Uterus (tissue), 4 donors: Measurements from ENCODE around the gene UBAP1. TPM values are rescaled to one million over a fixed set of nuclear protein-coding genes. Genes with fewer than 3 reads are reported as not detected.
A peak's percentile ranks its signal among the peaks of the same experiment; 100 is the strongest.

Source experiments
- DNase-seq, 2 donors: peaks; one replicate each; pipeline ENCODE4 v3.0.0-alpha.2; 2019 to 2020
- H3K27ac ChIP-seq, 2 donors: fragments of 200-600 bp; sonication (generic); 1 replicate in 1 of 2; 2 replicates in 1 of 2; pipeline ENCODE4 v1.5.1; 2016 to 2018
- H3K27me3 ChIP-seq, 2 donors: fragments of 200-600 bp; sonication (generic); one replicate each; pipeline ENCODE4 v1.5.1; 2018 to 2019; ENCODE audit warnings: control low read depth in 1 of 2
- H3K36me3 ChIP-seq, 2 donors: fragments of 200-600 bp; sonication (generic); one replicate each; pipeline ENCODE4 v1.5.1; 2019; ENCODE audit warnings: control low read depth in 1 of 2
- H3K4me1 ChIP-seq, 2 donors: fragments of 200-600 bp; sonication (generic); one replicate each; pipeline ENCODE4 v1.5.1; 2018 to 2019; ENCODE audit warnings: control low read depth in 1 of 2
- H3K4me3 ChIP-seq, 2 donors: fragments of 200-600 bp; sonication (generic); 1 replicate in 1 of 2; 2 replicates in 1 of 2; pipeline ENCODE4 v1.5.1; 2018 to 2019; ENCODE audit warnings: mild to moderate bottlenecking in 1 of 2
- H3K9me3 ChIP-seq, 2 donors: fragments of 200-600 bp; sonication (generic); one replicate each; pipeline ENCODE4 v1.5.1; 2019; ENCODE audit warnings: control low read depth in 1 of 2
- CTCF ChIP-seq, 4 experiments: fragments of 200-600 bp in 2 of 4; fragments of 450-650 bp in 2 of 4; sonication (generic) in 2 of 4; IDR thresholded peaks; one replicate each; pipeline ENCODE4 v1.5.1; 2016 to 2019; ENCODE audit warnings: antibody characterized with exemption in 4 of 4, mild to moderate bottlenecking in 2 of 4, moderate library complexity in 1 of 4
- POLR2A ChIP-seq, 2 donors: fragments of 450-650 bp; IDR thresholded peaks; one replicate each; pipeline ENCODE4 v1.6.1; 2016; ENCODE audit warnings: antibody characterized with exemption in 2 of 2, mild to moderate bottlenecking in 1 of 2, moderate library complexity in 1 of 2
- intact Hi-C: fragments of 100-400 bp; cut with DNase I; formaldehyde crosslinking; loops from one replicate; pipeline ENCODE4 v1.15.1; 2023; ENCODE audit warnings: low total_unique reads
- total RNA-seq, 4 donors: library from RNA; depleted of rRNA in 3 of 4; stranded (reverse); fragments of >200 nt in 3 of 4; gene quantifications; one replicate each; pipeline versions ENCODE4 v1.1.0 to v1.2.4, GENCODE V29; 2014 to 2023
- donor health status: DM: yes; HTN: yes; CAD: no.

UBAP1 gene
- total RNA-seq, 4 donors from 2014 or later: 17.1 to 60.4 (median 24.9) TPM

DNA sequence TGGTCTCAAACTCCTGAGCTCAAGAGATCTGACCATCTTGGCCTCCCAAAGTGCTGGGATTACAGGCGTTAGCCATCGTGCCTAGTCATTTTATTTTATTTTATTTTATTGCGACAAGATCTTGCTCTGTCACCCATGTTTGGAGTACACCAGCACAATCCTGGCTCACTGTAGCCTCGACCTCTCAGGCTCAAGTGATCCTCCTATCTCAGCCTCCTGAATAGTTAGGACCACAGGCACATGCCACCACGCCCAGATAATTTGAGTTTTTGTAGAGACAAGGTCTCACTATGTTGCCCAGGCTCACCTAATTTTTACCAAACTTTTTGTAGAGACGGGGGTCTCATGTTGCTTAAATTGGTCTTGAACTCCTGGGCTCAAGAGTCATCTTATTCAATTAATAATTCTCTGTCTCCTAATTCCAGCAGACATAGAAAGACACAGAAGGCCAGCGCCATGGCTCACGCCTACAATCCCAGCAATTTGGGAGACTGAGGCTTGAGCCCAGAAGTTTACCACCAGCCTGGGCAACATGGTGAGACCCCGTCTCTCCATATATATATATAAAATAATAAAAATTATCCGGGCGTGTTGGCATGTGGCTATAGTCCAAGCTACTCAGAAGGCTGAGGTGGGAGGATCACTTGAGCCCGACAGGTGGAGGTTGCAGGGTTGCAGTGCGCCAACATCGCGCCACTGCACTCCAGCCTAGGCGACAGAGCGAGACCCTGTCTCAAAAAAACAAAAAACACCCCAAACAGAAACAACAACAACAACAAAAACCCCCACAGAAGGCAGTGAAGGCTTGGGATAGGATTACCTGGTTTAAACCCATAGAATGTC, 1.0 kb upstream of the UBAP1 start:
- Histone ChIP-seq H3K27ac (peak overlapping the region; percentile 95), H3K27me3 (no peaks in the 10 kb centered on the region), H3K36me3 (no peaks in the 10 kb centered on the region), H3K9me3 (no peaks in the 10 kb centered on the region), H3K4me3 (peak overlapping the region; percentile 75 to 94), H3K4me1 (no peaks in the 10 kb centered on the region)
- TF ChIP-seq CTCF (IDR thresholded peaks at IDR 0.05): no peak
- no peak for TF ChIP-seq POLR2A (IDR thresholded peaks at IDR 0.05)
- intact Hi-C loops: no loop called here
- DNase-seq: no peak

GRCh38 chr9:34179213-34180136, 632 bp downstream of the UBAP1 start:
- Histone ChIP-seq H3K4me3 (peak overlapping the region; percentile 75 to 94), H3K9me3 (no peaks in the 10 kb centered on the region), H3K27me3 (no peaks in the 10 kb centered on the region), H3K27ac (peak overlapping the region; percentile 95), H3K36me3 (no peaks in the 10 kb centered on the region), H3K4me1 (no peaks in the 10 kb centered on the region)
- intact Hi-C loops: no loop called here
- peak in 1 of 2 donors; percentile 19 for DNase-seq
- TF ChIP-seq POLR2A (IDR thresholded peaks at IDR 0.05) (no peak), CTCF (IDR thresholded peaks at IDR 0.05) (no peak)

DNA sequence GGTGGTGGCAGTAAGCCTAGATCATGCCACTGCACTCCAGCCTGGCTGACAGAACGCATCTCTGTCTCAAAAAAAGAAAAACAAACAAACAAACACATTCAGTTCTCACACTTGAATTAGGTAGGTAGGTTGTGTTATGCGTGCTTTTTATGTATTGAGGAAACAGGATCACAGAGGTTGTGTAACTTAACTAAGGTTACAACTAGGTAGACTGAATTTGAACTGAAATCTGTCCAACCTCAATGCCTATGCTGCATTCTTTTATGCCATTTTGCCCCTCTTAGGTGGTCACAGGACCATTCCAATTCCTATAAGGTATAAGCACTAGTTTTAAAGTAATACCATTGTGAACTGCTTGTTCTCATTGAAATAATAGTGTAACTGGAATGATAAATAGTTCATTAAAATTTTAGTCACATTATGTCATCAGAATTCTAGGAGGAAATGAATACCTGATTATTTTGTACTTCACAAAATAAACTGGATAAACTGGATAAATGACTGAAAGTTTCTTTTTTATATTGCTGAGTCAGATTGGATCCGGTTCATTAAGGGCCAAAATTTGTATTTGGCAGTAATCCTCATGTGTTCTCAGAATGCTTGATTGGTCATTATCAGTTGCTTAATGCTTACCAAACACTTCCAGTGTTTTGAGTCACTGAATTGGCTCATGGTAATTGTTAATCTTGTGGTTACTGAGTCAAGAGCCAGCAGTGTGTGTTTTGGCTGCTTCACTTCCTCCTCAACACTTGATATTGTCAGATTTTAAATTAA, 7.1 kb downstream of the UBAP1 start:
- peak; percentile 32 to 64 for DNase-seq
- Histone ChIP-seq H3K36me3 (no peaks in the 10 kb centered on the region), H3K9me3 (no peaks in the 10 kb centered on the region), H3K27me3 (no peaks in the 10 kb centered on the region), H3K4me1 (peaks cover 7 to 10% of the 10 kb centered on the region in 2 donors), H3K4me3 (no peak overlapping the region), H3K27ac (peak overlapping the region; percentile 59)
- TF ChIP-seq POLR2A (IDR thresholded peaks at IDR 0.05) (no peak), CTCF (IDR thresholded peaks at IDR 0.05) (no peak)
- intact Hi-C loops: no loop called here

DNA sequence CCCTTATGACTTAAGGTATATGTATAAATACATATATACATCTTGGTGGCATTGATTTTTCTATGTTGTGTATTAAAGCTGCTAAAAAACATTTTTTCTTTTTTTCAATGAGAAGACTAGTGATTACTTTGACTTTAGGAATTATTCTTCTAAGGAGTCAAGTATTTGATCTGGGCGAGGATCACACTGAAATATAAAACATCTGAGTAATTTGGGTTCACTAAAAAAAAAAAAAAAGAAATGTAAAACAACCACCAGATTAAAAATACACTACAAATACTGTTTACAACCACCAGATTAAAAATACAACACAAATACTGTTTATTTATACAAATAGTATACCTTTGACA, 9.0 kb downstream of the UBAP1 start:
- no peaks in the 10 kb centered on the region for H3K9me3 ChIP-seq
- H3K27ac ChIP-seq: peak overlapping the region; percentile 59
- H3K27me3 ChIP-seq: no peaks in the 10 kb centered on the region
- intact Hi-C loops: no loop called here
- no peak overlapping the region for H3K4me3 ChIP-seq
- TF ChIP-seq POLR2A (IDR thresholded peaks at IDR 0.05) (no peak), CTCF (IDR thresholded peaks at IDR 0.05) (no peak)
- DNase-seq: no peak
- H3K36me3 ChIP-seq: no peaks in the 10 kb centered on the region
- peaks cover 7 to 10% of the 10 kb centered on the region in 2 donors for H3K4me1 ChIP-seq
